Measurements from ENCODE around the gene WDTC1. TPM values are rescaled to one million over a fixed set of nuclear protein-coding genes. Genes with fewer than 3 reads are reported as not detected.

WDTC1 gene
- total and polyA plus RNA-seq, 2 of the 13 experiments (the other 11 are each of a cell fraction or from before 2014, with no cell fraction given) = 5.5 TPM

GRCh38 chr1:27350663-27351540 is 116.5 kb downstream of the WDTC1 start:
- Histone ChIP-seq H2AFZ (ENCODE audit: low read length) (no peak overlapping the region), H3K9me3 (ENCODE audit: low read length) (no peaks in the 10 kb centered on the region), H3K27me3 (ENCODE audit: control insufficient read depth in 1 of 2, insufficient read depth in 2 of 2, low read length in 2 of 2) (no peaks in the 10 kb centered on the region), H3K27ac (ENCODE audit: extremely low read length, insufficient read depth, low read length) (peak overlapping the region; percentile 30), H3K79me2 (ENCODE audit: insufficient read depth, low read length) (no peaks in the 10 kb centered on the region), H3K4me1 (ENCODE audit: insufficient read depth, low read length) (peaks cover 28% of the 10 kb centered on the region), H3K36me3 (replicated peaks in 1 of 2; ENCODE audit: control insufficient read depth in 1 of 2, insufficient read depth in 2 of 2, low read length in 2 of 2) (no peaks in the 10 kb centered on the region), H3K4me3 (replicated peaks in 1 of 3; ENCODE audit: insufficient read depth in 1 of 3, low read depth in 2 of 3, low read length in 3 of 3) (peak overlapping the region; percentile 32 to 69 (median 47)), H3K9ac (ENCODE audit: insufficient read depth, low read depth, low read length) (peak overlapping the region; percentile 35; the same call in 1 of the 2 replicates), H4K20me1 (ENCODE audit: insufficient read depth, low read length) (no peaks in the 10 kb centered on the region), H3K4me2 (ENCODE audit: low read depth, low read length) (peak overlapping the region; percentile 78)
- in situ Hi-C loops (cut with HindIII; ENCODE audit: extremely low pct_ligation_motif_present, low pct_unique_long_range_greater_than_20kb) (no loop called here), intact Hi-C loops (cut with micrococcal nuclease; ENCODE audit: unreplicated experiment) (no loop called here)
- ATAC-seq (peak; percentile 80), FAIRE-seq (no peak), DNase-seq (ENCODE audit: low spot score) (peak; percentile 66)
- CTCF ChIA-PET (ENCODE audit: low intra/inter-chr PET ratio, low total read pairs) = no interaction called here
- 62% methylated on average over 29 of the region's 62 CpGs for WGBS (ENCODE audit: low lambda C conversion rate)
- POLR2A ChIA-PET = interaction anchor here (1.0 to 4.8 kb wide), 4 partner anchors 8 to 14 kb away, joined by 4 to 36 read pairs (median 6); partner anchors contain the start of gene SYTL1
- no TSS peak for BruUV-seq (replicated peaks)
- TF ChIP-seq SALL1 (CRISPR knock-in tag; IDR thresholded peaks at IDR 0.05) = no peak
- no peak for TF ChIP-seq ZNF276 (CRISPR knock-in tag; IDR thresholded peaks at IDR 0.05; ENCODE audit: low read depth)
- no peak for TF ChIP-seq ZNF24 (IDR thresholded peaks at IDR 0.05)
- no peak for TF ChIP-seq TEAD2 (CRISPR knock-in tag; IDR thresholded peaks at IDR 0.05)
- peak; percentile 87 for TF ChIP-seq PBX2 (CRISPR knock-in tag; IDR thresholded peaks at IDR 0.05)
- no peak for TF ChIP-seq ZNF264 (CRISPR knock-in tag; IDR thresholded peaks at IDR 0.05)
- TF ChIP-seq KDM2A (CRISPR knock-in tag; IDR thresholded peaks at IDR 0.05; ENCODE audit: borderline replicate concordance, low read depth) = peak; percentile 80; the same call in 1 of the 2 replicates
- no peak for TF ChIP-seq CBX5 (CRISPR knock-in tag; IDR thresholded peaks at IDR 0.05; ENCODE audit: borderline replicate concordance)
- TF ChIP-seq ETV5 (CRISPR knock-in tag; IDR thresholded peaks at IDR 0.05; ENCODE audit: borderline replicate concordance) = no peak
- peak; percentile 52 for TF ChIP-seq NFYB (CRISPR knock-in tag; IDR thresholded peaks at IDR 0.05)
- 0 out of 2 replicates have a peak, but pooled peaks have one; percentile 17 for TF ChIP-seq ZNF629 (CRISPR knock-in tag; conservative IDR thresholded peaks at IDR 0.05)
- peak; percentile 47; the same call in 1 of the 2 replicates for TF ChIP-seq ZFY (CRISPR knock-in tag; IDR thresholded peaks at IDR 0.05)
- TF ChIP-seq IRF9 (CRISPR knock-in tag; IDR thresholded peaks at IDR 0.05; ENCODE audit: borderline replicate concordance) = peak; percentile 52; the same call in 1 of the 2 replicates
- no peak for TF ChIP-seq FLYWCH1 (CRISPR knock-in tag; IDR thresholded peaks at IDR 0.05)
- no peak for TF ChIP-seq ZNF850 (CRISPR knock-in tag; conservative IDR thresholded peaks at IDR 0.05)
- TF ChIP-seq HNRNPH1 (optimal IDR thresholded peaks at IDR 0.05; ENCODE audit: low read depth, low read length) = no peak
- TF ChIP-seq ZNF547 (CRISPR knock-in tag; IDR thresholded peaks at IDR 0.05) = 0 out of 2 replicates have a peak, but pooled peaks have one; percentile 42
- peak; percentile 35; the same call in 1 of the 2 replicates for TF ChIP-seq RBFOX2 (IDR thresholded peaks at IDR 0.05; ENCODE audit: low read depth, low read length)
